OCI-LY3 (cell line): ENCODE measurements around the gene TMEM63A.

Experiments
- H2AFZ ChIP-seq: fragments of 200-600, 300-600 bp; shearing (Covaris generic); 2 replicates; pipeline ENCODE4 v1.6.0; 2014; ENCODE audit warnings: antibody characterized with exemption, low read depth, low read length
- H3K27ac ChIP-seq: fragments of 200-600, 300-600 bp; sonication (generic); 2 replicates; pipeline ENCODE4 v1.5.1; 2014; ENCODE audit warnings: mild to moderate bottlenecking, low read length, moderate library complexity, mixed read lengths
- H3K27me3 ChIP-seq: fragments of 200-600, 300-600 bp; sonication (generic); 2 replicates; pipeline ENCODE4 v1.6.1; 2014; ENCODE audit warnings: low read depth, low read length, mixed read lengths
- H3K36me3 ChIP-seq: fragments of 200-600, 300-600 bp; sonication (generic); replicated peaks from 2 replicates; pipeline ENCODE3; 2014; ENCODE audit warnings: low read depth, low read length, mixed read lengths
- H3K4me1 ChIP-seq: fragments of 300-600, 200-600 bp; sonication (generic); 2 replicates; pipeline ENCODE4 v1.6.1; 2014; ENCODE audit warnings: low read length, mixed read lengths
- H3K4me2 ChIP-seq: fragments of 200-600, 300-600 bp; sonication (generic); 2 replicates; pipeline ENCODE4 v1.6.1; 2014; ENCODE audit warnings: low read length, mixed read lengths
- H3K4me3 ChIP-seq: fragments of 300-600, 200-600 bp; sonication (generic); 2 replicates; pipeline ENCODE4 v1.5.1; 2014; ENCODE audit warnings: antibody characterized with exemption, mild to moderate bottlenecking, low read length, moderate library complexity
- H3K79me2 ChIP-seq: fragments of 300-600, 200-600 bp; shearing (Covaris generic); 2 replicates; pipeline ENCODE4 v1.6.1; 2014; ENCODE audit warnings: mild to moderate bottlenecking, low read length, mixed read lengths
- H3K9ac ChIP-seq: fragments of 300-600, 200-600 bp; shearing (Covaris generic); 2 replicates; pipeline ENCODE4 v1.6.0; 2014; ENCODE audit warnings: mild to moderate bottlenecking, low read length, moderate library complexity
- H3K9me3 ChIP-seq: fragments of 200-600, 300-600 bp; shearing (Covaris generic); 2 replicates; pipeline ENCODE4 v1.6.1; 2014; ENCODE audit warnings: low read length, mixed read lengths; ENCODE audit not compliant: insufficient read depth
- H4K20me1 ChIP-seq: fragments of 200-600, 300-600 bp; sonication (generic); 2 replicates; pipeline ENCODE4 v1.6.1; 2016; ENCODE audit warnings: low read length, mixed read lengths; ENCODE audit not compliant: insufficient read depth
- CTCF ChIP-seq: fragments of 200-600, 300-600 bp; sonication (generic); IDR thresholded peaks from 2 replicates; pipeline ENCODE4 v1.5.1; 2014; ENCODE audit warnings: antibody characterized with exemption, low read length, low read depth
- EZH2phosphoT487 ChIP-seq: fragments of 200-600 bp; shearing (Covaris generic); IDR thresholded peaks from 2 replicates; pipeline ENCODE4 v1.6.1; 2018; ENCODE audit warnings: antibody characterized with exemption, mixed run types, low read depth

TMEM63A gene

DNA sequence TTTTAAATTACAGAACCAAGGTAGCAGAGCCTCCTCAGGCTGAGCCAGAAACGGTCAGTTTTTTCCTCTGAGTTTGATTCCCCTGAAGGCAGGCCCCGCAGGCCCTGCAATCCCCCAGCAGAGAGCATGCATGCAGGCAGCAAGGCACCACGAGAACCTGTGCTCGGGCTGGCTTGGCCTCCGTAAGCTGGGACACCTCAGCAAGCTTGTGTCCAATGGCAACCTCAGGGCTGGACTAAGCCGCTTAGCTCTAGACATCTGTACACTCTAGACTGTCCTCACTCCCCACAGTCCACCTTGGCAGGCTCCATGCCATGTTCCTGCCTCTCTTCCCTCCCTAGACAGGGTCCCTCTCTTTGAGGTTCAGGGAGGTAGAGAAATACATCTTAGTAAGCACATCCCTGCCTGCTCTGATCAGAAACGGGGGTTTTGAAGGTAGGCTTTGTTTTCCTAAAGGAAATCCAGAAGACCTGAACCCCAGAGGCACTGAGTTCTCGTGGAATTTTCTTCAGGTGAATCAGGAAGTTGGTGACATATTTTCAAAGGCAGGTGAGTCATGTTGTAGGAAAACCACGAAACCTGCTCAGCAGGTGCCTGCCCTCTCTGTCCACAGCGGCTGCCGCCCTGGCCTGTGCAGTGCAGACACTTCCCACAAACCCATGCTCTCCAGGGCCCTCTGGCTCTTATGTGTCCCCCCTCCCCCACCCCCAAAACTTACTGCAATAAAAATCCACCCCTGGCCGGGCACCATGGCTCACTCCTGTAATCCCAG is 7.0 kb downstream of the TMEM63A start:
- no peak overlapping the region for H2AFZ ChIP-seq
- H3K79me2 ChIP-seq: no peaks in the 10 kb centered on the region
- no peak overlapping the region for H3K4me3 ChIP-seq
- no peak overlapping the region for H3K9ac ChIP-seq
- H3K4me2 ChIP-seq: no peak overlapping the region
- TF ChIP-seq EZH2phosphoT487 (no peak), CTCF (no peak)
- peaks cover 25% of the 10 kb centered on the region for H3K36me3 ChIP-seq
- H3K4me1 ChIP-seq: no peaks in the 10 kb centered on the region
- no peaks in the 10 kb centered on the region for H3K27me3 ChIP-seq
- H4K20me1 ChIP-seq: no peaks in the 10 kb centered on the region
- H3K9me3 ChIP-seq: no peaks in the 10 kb centered on the region
- no peak overlapping the region for H3K27ac ChIP-seq

DNA sequence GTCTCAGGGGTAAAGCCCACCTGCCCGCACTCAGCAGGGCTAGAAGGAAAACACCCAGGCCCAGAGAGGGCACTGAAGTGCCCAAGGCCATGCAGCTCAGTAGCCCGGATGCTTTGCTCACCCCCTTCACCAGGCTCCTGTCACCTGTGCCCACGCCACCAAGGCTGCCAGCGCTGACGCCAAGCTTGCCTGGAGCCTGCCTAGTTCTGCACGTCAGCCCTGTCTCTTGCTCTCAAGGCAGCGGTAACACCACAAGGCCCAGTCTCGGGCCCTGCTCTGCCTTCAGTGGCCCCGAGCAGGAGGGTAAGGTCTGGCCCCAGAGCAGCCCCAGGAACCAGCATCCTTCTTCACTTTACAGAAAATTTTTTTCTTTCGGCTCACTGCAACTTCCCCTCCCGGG is 7.7 kb downstream of the TMEM63A start:
- Histone ChIP-seq H3K9ac (no peak overlapping the region), H3K4me3 (no peak overlapping the region), H3K79me2 (no peaks in the 10 kb centered on the region), H3K9me3 (no peaks in the 10 kb centered on the region), H3K4me1 (no peaks in the 10 kb centered on the region), H3K27me3 (no peaks in the 10 kb centered on the region), H2AFZ (no peak overlapping the region), H4K20me1 (no peaks in the 10 kb centered on the region), H3K4me2 (no peak overlapping the region), H3K27ac (no peak overlapping the region), H3K36me3 (peaks cover 25% of the 10 kb centered on the region)
- TF ChIP-seq EZH2phosphoT487: no peak
- TF ChIP-seq CTCF: no peak

GRCh38 chr1:225873281-225873850 is 8.8 kb downstream of the TMEM63A start:
- Histone ChIP-seq H4K20me1 (no peaks in the 10 kb centered on the region), H3K4me1 (no peaks in the 10 kb centered on the region)

More at GRCh38 chr1:225873281-225873850, 8.8 kb downstream of the TMEM63A start:
- no peaks in the 10 kb centered on the region for H3K27me3 ChIP-seq
- peaks cover 29% of the 10 kb centered on the region for H3K36me3 ChIP-seq
- H3K27ac ChIP-seq: no peak overlapping the region
- no peak overlapping the region for H3K9ac ChIP-seq
- H3K9me3 ChIP-seq: no peaks in the 10 kb centered on the region
- H3K4me3 ChIP-seq: no peak overlapping the region
- H3K4me2 ChIP-seq: no peak overlapping the region
- no peaks in the 10 kb centered on the region for H3K79me2 ChIP-seq
- no peak overlapping the region for H2AFZ ChIP-seq
- TF ChIP-seq CTCF (no peak), EZH2phosphoT487 (no peak)
